ENCODE measurements around the gene ANKRD13A.
"Not testable (repeated sequence)": the region's sequence is repeated elsewhere in the genome, so short reads cannot be mapped to it uniquely, and the experiment has no call there.

ANKRD13A gene

DNA sequence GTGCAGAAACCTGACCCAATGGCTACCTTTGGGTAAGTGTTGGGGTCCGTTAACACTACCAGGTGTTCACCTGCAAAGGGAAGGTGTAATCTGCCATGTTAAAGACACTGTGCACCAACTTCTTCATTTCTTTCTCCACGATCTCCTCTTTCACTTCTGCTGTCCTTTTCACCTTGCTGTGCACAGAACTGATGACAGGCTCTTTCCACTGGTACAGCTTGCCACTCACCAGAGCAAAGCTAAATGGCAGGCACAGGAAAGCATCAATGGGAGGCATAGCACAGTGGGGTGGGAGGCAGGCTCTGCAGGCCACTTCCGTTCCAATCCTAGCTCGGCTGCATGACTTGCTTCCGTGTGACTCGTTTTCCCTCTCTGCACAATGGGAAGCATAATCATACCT lies 51.7 kb downstream of the ANKRD13A start:
- no peak for DNase-seq

- peak; percentile 73 for DNase-seq
Observed at GRCh38 chr12:110055375-110056352, 56.4 kb downstream of the ANKRD13A start.

DNA sequence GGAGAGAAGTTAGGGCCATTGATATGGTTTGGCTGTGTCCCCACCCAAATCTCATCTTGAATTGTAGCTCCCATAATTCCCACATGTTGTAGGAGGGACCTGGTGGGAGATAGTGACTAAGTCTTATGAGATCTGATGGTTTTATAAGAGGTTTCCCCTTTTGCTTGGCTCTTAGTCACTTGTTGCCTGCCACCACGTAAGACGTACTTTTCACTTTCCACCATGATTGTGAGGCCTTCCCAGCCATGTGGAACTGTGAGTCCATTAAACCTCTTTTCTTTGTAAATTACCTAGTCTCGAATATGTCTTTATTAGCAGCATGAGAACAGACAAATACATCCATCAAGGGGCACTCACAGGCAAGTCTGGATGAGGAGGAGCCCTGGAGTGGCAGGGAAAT lies 57.4 kb downstream of the ANKRD13A start:
- not testable (repeated sequence) for DNase-seq

- DNase-seq, result no peak
Observed at GRCh38 chr12:110058875-110059615, 59.8 kb downstream of the ANKRD13A start.

DNA sequence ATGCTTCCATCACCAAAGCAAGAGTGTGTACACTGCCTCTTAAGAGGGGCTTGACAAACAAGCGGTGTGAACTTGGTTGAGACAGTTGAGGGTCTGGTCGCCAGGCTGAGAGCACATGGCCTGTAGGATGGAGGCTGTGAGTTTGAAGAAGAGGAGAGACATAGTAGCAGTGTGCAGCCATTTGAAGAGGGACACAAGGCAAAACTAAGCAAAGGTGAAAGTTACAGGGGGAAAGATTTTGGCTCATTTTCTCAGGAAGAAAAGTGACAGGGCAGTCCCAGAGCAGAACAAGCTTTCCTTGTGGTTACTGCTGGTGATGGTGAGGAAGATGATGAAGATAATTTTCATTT lies 60.4 kb downstream of the ANKRD13A start:
- no peak for DNase-seq

DNA sequence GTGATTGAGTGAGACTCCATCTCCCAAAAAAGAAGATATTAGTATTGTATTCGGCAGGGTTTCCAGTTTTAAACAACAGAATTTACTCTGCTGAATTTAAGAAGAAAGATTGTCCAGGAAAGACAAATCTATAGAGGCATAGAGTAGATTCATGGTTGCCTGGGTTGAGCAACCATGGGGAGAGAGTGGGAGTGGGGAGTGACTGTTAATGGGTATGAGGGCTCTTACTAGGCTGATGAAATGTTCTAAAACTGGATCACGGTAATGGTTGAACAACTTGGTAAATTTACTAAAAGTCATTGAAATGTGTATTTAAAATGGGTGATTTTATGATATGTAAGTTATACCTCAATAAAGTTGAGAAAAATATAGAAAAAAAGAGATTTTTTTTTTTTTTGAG lies 63.0 kb downstream of the ANKRD13A start:
- no peak for DNase-seq

DNA sequence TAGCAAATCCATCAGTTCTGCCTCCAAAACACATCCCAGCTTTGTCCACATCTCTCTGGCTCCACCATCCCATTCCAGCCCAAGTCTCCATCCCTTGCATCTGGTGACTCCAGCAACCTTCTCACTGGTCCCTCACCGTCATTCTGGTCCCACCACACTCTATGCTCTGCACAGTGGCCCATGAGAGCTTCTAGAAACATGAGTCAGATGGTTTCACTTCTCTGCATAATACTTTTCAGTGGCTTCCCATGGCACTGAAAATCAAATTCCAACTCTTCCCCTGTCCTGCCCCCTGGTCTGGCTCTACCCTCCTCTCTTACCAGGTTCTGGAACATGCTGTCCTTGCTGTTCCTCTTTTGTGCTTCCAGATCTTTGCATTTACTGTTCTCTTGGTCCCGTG lies 66.3 kb downstream of the ANKRD13A start:
- DNase-seq, result no peak

DNA sequence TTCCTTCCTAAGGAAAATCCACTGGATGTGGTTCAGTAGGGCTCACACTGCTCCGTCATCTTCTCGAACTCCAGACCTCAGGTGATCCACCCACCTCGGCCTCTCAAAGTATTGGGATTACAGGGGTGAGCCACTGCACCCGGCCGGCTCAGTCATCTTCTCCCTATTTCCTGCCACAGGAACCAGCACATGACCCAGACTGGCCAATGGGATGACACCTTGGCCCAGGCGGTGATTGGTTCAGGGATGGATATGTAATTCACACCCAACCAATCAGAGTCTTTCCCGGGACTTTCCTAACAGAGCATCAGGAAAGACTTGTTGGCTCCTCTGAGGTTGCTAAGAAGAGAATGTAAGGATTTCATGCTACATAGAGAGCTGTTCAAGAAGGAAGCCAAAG lies 68.3 kb downstream of the ANKRD13A start:
- DNase-seq, result no peak

DNA sequence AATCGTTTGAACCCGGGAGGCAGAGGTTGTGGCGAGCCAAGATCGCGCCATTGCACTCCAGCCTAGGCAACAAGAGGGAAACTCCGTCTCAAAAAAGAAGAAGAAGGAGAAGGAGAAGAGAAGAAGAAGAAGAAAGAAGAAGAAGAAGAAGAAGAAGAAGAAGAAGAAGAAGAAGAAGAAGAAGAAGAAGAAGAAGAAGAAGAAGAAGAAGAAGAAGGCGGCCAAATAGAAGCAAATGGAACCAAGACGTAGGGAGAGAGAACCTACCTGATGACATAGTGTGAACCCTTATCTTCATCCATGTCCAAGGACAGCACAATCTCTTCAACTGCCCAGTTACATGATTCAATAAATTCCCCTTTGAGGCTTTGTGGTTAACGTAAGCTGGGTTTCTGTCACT lies 68.9 kb downstream of the ANKRD13A start:
- not testable (repeated sequence) for DNase-seq

DNA sequence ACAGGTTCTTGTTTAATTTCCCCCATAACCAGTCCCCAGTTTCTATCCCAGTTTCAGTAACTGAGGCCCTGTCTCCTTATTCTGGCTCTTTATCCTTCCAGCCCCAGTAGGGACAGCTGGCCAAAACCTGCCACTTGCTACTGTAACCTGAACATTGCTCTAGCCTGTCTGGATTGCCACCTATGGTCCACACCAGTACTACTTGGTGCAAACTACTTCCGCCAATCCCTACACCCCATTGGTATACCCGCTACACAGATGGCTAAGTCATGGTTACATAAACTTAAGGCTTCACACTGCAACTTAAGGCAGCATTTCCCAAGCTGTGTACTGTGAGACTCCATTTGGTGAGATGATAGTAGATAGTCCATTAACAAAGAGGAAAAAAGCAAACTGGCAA lies 69.4 kb downstream of the ANKRD13A start:
- no peak for DNase-seq

DNA sequence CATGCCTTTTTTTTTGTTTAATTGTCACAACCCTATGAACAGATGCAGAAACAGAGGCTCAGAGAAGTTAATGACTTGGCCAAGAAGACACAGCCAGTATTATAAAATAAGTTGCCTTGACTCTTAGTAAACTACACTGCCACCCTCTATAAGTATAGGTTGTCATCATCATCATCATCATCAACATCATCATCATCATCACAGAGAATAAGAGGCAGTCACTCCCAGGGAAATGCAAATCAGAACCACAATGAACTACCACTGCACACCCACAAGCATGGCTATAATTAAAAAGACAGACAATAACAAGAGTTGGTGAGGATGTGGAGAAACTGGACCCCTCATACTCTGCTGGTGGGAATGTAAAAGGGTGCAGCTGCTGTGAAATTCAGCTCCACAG lies 72.3 kb downstream of the ANKRD13A start:
- no peak for DNase-seq

- DNase-seq, result no peak
Observed at GRCh38 chr12:110071967-110072366, 72.7 kb downstream of the ANKRD13A start.

GRCh38 chr12:110072636-110073035 lies 73.4 kb downstream of the ANKRD13A start:
- not testable (repeated sequence) for DNase-seq

GRCh38 chr12:110073049-110073831 lies 74.0 kb downstream of the ANKRD13A start:
- DNase-seq, result peak; percentile 66

GRCh38 chr12:110074089-110074488 lies 74.9 kb downstream of the ANKRD13A start:
- DNase-seq, result no peak

DNA sequence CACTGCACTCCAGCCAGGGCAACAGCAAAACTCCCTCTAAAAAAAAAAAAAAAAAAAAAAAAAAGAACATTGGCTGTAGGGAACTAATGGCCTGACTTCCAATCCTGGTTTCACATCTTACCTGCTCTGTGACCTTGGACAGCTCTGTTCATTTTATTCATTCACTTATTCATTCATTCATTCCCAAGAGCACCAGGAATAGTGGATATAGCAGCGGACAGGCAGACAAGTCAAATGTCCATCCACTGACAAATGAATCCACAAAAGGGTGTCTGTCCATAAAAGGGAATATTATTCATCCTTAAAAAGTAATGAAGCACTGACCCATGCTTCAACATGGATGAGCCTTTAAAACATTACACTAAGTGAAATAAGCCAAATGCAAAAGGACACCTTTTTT lies 76.7 kb downstream of the ANKRD13A start:
- DNase-seq, result no peak

DNA sequence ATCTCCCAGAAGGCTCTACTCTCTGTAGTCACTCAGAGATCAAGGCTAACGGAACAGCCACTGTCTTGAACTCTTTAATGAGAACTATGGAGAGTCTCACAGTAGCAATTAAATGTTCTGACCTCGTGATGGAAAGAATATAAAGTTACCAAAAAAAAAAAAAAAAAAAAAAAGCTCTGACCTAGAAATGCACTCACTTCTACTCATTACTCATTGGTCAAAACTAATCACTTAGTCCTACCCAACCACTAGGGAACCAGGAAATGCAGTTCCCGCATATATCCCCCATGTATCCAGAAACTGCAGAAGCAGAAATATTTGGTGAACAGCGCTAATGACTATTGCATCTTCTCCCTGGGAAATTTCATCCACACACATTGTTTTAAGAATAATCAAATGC lies 78.6 kb downstream of the ANKRD13A start:
- DNase-seq, result no peak

DNA sequence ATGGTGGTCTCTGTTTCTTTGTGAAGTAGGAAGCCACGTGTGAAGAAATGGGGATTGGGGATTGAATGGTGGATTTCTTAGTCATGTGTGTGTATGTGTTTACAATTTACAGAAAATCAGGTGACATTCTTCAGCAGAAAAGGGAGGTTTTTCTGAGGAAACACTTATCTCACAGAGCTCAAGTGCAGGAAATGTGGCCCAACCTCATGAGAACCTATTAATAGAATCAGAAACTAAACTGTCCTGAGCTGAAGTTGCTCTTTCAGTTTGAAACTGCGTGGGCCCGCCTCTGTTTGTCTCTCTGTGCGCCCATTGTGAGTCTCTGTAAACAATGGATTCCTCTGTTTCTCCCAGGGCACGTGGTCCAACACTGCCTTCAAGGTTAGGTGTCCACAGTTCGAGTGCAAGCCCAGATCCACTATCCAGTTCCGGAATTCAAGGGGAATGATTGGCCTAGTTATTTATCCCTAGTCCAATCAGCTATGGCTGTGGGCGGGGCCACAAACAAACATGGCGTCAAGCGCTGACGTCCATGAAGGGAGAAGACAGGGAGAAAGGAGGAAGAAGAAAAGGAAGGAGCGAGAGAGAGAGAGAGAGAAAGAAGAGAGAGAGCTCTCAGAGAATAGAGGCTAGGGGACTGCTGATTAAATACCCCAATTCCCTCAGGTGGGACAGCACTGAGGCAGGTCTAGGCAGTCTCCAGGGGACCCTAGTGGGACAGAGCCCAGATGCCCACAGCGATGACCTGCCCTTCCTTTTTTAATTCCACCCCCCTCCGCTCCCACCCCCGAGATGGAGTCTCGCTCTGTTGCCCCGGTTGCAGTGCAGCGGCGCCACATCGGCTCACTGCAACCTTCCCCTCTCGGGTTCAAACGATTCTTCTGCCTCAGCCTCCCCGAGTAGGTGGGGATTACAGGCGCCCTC lies 80.5 kb downstream of the ANKRD13A start:
- peak; percentile 93 for DNase-seq

GRCh38 chr12:110080410-110080809 lies 81.2 kb downstream of the ANKRD13A start:
- no peak for DNase-seq

GRCh38 chr12:110084314-110085015 lies 85.2 kb downstream of the ANKRD13A start:
- no peak for DNase-seq

DNA sequence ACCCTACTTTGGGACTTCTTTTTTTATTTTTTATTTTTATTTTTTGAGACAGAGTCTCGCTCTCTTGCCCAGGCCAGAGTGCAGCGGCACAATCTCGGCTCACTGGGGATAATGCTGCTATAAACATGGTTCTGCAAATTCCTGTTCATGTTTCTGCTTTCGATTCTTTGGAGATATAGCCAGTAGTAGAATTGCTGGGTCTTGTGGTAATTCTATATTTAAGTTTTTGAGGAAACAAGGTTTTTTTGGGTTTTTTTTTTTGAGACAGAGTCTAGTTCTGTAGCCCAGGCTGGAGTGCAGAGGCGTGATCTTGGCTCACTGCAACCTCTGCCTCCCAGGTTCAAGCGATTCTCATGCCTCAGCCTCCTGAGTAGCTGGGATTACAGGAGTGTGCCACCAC lies 89.0 kb downstream of the ANKRD13A start:
- not testable (repeated sequence) for DNase-seq
